ENCODE data around the gene ZBTB49.

ZBTB49 gene

DNA sequence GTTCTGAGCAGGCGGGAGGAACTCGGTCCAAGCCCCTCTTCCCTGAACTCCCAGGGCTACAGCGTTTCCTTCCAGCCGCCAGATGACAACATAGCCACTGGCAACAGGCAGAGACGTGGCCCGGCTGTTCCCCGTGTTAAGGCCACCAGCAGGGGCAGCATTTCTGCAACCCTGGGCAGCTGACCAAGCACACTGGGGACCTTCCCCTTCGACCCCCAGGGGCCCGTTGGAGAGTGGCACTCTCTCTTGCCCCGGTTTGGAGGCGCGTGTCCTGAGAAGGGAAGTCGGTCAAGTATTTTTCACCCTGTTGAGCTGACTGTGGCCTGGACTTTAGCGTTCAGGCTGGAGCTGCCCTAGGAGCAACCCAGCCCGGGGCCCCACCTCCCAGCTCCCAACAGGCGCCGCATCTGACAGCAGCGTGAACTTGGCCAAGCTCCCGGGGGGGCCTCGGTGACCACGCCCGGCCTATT lies 37.6 kb downstream of the ZBTB49 start:
- TF ChIP-seq, protein P1, sequence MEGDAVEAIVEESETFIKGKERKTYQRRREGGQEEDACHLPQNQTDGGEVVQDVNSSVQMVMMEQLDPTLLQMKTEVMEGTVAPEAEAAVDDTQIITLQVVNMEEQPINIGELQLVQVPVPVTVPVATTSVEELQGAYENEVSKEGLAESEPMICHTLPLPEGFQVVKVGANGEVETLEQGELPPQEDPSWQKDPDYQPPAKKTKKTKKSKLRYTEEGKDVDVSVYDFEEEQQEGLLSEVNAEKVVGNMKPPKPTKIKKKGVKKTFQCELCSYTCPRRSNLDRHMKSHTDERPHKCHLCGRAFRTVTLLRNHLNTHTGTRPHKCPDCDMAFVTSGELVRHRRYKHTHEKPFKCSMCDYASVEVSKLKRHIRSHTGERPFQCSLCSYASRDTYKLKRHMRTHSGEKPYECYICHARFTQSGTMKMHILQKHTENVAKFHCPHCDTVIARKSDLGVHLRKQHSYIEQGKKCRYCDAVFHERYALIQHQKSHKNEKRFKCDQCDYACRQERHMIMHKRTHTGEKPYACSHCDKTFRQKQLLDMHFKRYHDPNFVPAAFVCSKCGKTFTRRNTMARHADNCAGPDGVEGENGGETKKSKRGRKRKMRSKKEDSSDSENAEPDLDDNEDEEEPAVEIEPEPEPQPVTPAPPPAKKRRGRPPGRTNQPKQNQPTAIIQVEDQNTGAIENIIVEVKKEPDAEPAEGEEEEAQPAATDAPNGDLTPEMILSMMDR (IDR thresholded peaks at IDR 0.05; ENCODE audit: control extremely low read depth, extremely low read depth, low read depth, missing control alignments), result peak; percentile 14
- ChIA-PET POLR2A (no interaction called here), CTCF (interaction anchor here (1.2 to 1.4 kb wide), 3 partner anchors 9 to 77 kb away, joined by 3 read pairs; no protein-coding TSS in a partner anchor)
- DNase-seq (ENCODE audit: extremely low spot score), result peak; percentile 30

DNA sequence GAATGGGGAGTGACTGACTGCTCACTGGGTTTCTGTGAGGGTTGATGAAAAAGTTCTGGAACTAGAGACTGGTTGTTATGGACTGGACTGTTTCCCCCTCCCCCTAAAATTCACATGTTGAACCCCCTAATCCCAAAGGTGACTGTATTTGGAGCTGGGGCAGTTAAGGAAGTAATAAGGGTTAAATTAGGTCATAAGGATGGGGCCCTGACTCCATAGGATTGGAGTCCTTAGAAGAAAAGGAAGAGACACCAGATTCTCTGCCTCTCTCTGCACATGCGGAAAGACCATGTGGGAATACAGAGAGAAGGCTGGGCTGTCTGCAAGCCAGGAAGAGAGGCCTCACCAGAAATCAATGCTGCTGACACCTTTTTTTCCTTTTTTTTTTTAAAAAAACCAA lies 38.2 kb downstream of the ZBTB49 start:
- DNase-seq (ENCODE audit: extremely low spot score), result no peak
- CTCF ChIA-PET, result interaction anchor here (1.2 to 1.4 kb wide), 3 partner anchors 9 to 77 kb away, joined by 3 read pairs; no protein-coding TSS in a partner anchor
- TF ChIP-seq, protein P1 (IDR thresholded peaks at IDR 0.05; ENCODE audit: control extremely low read depth, extremely low read depth, low read depth, missing control alignments), result no peak
- POLR2A ChIA-PET, result no interaction called here

- ChIA-PET POLR2A (no interaction called here), CTCF (interaction anchor here (1.3 kb wide), 1 partner anchor 78 kb away, joined by 3 read pairs; no protein-coding TSS in a partner anchor)
- DNase-seq (ENCODE audit: extremely low spot score), result no peak
- TF ChIP-seq, protein P1 (IDR thresholded peaks at IDR 0.05; ENCODE audit: control extremely low read depth, extremely low read depth, low read depth, missing control alignments), result no peak
These were observed 38.8 kb downstream of the ZBTB49 start for GRCh38 chr4:4328840-4329239.

- no peak for DNase-seq (ENCODE audit: extremely low spot score)
- TF ChIP-seq, protein P1 (IDR thresholded peaks at IDR 0.05; ENCODE audit: control extremely low read depth, extremely low read depth, low read depth, missing control alignments), result no peak
- ChIA-PET POLR2A (no interaction called here), CTCF (no interaction called here)
These were observed 39.4 kb downstream of the ZBTB49 start for GRCh38 chr4:4329496-4329895.

DNA sequence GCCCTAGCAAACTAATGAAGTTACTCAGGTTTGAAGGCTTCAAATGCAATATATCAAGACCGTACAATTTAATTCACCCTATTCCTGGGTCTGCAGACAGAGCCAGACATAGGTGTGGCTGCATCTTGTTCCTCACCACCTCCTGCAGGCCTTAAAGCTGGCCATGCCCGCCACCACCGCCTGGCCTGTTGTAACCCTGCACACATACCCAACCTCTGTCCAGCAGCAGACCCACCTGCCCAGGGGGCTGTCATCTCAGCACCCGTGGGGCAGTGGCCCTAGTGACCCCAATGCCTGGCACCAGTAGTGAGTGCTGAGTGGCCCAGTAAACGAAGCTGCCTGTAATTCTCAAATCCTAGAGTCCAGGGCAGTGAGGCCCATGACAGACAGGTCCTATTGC lies 40.7 kb downstream of the ZBTB49 start:
- CTCF ChIA-PET, result interaction anchor here (0.7 to 2.8 kb wide), 4 partner anchors 13 to 80 kb away, joined by 3 to 12 read pairs (median 3); no protein-coding TSS in a partner anchor
- no peak for DNase-seq (ENCODE audit: extremely low spot score)
- POLR2A ChIA-PET, result no interaction called here
- TF ChIP-seq, protein P1 (IDR thresholded peaks at IDR 0.05; ENCODE audit: control extremely low read depth, extremely low read depth, low read depth, missing control alignments), result no peak

GRCh38 chr4:4332529-4332928 lies 42.5 kb downstream of the ZBTB49 start:
- ChIA-PET POLR2A (no interaction called here), CTCF (interaction anchor here (1.2 to 2.8 kb wide), 6 partner anchors 25 to 82 kb away, joined by 3 to 12 read pairs (median 6); no protein-coding TSS in a partner anchor)
- TF ChIP-seq, protein P1 (IDR thresholded peaks at IDR 0.05; ENCODE audit: control extremely low read depth, extremely low read depth, low read depth, missing control alignments), result no peak
- no peak for DNase-seq (ENCODE audit: extremely low spot score)

Measured in GM10248 (cell line).